Stimulated activated CD8-positive, alpha-beta memory T cell treated with anti-CD3 and anti-CD28 coated beads, Interleukin-7, amount 100 ng/mL, for 4 hours (primary cell): ENCODE measurements around the gene UBAC1.

Experiments
- DNase-seq, 2 donors: peaks; one replicate each; pipeline ENCODE4 v3.0.0-alpha.2; 2020; ENCODE audit warnings: low read depth in 2 of 2

The UBAC1 gene

DNA sequence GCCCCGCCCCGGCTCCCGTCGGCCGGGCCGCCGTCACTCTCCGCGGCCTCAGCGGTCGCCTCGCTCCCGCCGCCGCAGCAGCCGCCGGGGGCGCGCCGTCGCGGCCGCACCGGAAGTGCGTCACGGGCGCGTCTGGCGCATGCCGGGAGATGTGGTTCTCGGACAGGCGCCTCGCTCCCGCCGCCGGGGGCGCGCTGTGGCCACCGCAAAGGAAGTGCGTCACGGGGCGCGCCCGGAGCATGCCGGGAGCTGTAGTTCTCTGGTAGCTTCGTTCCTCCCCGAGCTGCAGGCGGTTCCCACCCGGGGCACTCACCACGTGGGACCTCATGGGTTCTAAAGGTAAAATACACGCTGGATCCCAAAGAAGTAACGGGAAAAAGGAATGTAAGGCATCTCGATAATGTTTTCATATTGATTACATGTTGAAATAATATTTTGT is at the start of gene UBAC1:
Gene UBAC1, minus strand, starts transcription at position 97 of the 439 bp plus-strand sequence. CDS start 211 bp downstream, outside the sequence.
- DNase-seq = peak; percentile 84 to 96

DNA sequence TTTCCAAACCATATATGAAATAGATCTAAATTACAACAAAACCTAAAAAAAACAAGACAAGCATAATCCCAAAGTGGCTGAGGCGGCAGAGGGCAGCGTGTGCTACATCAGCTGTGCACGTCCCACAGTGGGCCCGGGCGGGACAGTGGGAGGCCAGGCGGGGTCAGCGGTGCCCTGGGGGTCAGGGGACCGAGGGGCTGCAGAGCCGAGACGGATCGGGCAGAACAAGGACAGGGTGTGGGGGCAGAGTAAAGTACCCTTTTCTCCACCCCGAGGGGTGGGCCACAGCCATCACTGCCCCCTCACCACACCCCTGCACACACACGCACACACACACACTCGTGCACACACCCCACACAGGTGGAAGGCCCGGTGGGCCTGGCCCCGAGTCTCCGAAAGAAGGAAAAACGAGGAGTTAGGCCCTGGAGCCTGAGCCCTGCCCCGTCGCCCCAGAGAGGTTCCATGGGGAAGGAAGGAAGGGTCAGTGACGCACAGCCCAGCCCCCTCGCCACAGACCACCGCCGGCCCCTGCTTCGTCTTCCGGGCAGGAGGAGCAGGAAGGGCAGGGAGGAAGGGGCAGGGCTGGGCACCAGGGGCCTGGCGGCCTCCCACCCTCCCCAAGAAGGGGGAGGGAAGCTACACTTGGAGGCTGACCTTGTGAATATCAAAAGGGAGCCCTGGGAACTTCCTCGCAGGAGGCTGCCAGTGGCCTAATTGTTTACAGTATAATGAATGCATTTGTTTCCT is 49.6 kb upstream of the UBAC1 start:
- DNase-seq = no peak

- no peak for DNase-seq
Observed at GRCh38 chr9:136010176-136010575, 49.0 kb upstream of the UBAC1 start.

GRCh38 chr9:136009516-136009915 is 48.3 kb upstream of the UBAC1 start:
- no peak for DNase-seq

DNA sequence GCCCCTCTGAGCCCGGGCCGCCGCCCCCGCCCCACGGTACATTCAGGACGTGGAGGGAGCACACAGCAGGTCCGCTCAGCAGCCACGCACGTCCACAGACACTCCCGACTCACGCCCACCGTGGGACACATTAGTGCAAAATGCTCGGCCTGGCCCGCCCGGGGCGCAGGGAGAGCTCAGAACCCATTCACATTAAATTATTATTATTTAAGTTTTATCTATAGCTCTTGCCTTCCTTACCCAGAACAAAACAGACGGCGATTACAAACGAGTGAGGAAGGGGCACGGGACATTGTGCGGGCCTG is 47.5 kb upstream of the UBAC1 start:
- DNase-seq = no peak

- DNase-seq = no peak
Observed at GRCh38 chr9:136007934-136008692, 46.9 kb upstream of the UBAC1 start.

GRCh38 chr9:136007276-136007933 is 46.2 kb upstream of the UBAC1 start:
- DNase-seq = no peak

- no peak for DNase-seq
Observed at GRCh38 chr9:136006169-136006568, 45.0 kb upstream of the UBAC1 start.

DNA sequence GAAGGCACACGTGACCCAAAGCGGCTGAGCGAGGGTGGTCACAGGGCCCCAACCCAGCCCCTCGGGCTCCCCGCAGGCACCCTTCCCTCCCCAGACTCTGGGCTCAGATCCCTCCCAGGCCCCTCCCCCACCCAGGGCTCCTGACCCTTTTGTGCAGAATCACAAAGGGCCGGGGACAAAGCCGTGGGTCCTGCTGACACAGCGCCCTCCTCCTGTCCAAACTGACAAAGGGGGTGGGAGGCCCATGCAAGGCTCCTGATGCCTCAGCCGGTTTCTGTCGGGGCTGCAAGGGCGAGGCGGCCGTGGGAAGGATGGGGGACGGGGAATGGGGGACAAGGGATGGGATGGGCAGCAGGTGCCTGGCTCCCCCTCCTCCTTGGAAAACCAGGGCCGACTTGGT is 43.5 kb upstream of the UBAC1 start:
- no peak for DNase-seq

- DNase-seq = no peak
Observed at GRCh38 chr9:136004219-136004618, 43.0 kb upstream of the UBAC1 start.

GRCh38 chr9:136003411-136004218 is 42.4 kb upstream of the UBAC1 start:
- no peak for DNase-seq

GRCh38 chr9:136002881-136003280 is 41.7 kb upstream of the UBAC1 start:
- no peak for DNase-seq

GRCh38 chr9:136002215-136002614 is 41.0 kb upstream of the UBAC1 start:
- DNase-seq = no peak

GRCh38 chr9:136001231-136001630 is 40.1 kb upstream of the UBAC1 start:
- no peak for DNase-seq

DNA sequence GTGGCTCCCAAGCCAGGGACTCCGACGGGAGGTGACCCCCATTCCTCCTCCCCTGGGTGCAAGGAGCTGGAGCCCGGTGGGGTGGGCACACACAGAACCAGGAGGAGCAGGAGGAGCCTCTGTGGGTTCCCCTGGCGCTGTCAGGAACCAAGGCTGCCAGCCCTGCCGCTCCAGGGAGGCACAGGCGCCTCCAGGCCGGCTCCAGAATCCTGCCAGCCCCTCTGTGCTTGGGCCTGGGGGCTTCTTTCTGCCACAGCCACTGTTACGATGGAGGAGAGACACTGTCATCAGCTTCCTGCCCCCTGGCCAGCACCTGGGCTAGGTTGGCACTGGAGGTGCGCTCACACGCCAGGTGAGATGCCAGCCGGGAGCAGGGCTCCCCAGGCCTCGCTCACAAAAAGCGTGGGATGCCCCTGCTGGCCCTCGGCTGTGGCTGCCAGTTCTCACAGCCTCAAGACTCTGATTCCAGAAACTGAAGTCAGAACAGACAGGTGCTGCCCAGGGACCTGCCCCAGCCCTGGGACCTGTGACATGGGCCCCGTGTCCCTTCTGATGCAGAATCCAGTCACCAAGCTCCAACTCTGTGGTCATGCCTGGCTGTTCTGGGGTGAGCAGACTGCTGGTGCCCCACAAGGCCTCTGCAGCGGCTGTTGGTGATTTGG is 37.4 kb upstream of the UBAC1 start:
- DNase-seq = no peak

DNA sequence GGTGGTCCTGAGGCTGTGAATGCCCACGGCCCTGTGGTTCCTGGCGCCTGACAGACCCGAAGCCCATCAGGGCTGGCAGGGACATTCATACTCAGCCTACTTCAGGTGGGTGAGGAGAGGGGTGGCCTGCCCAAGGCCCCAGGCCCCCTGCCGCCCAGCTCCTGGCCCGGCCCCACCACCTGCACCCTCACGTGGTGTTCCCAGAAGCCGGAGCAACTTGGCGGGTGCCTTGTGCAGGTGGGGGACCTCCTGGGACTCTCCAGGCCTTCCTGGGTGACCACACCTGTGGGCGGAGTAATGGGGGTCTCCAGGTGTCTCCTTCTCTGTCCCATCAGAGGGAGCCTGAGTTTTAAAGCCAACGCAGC is 36.8 kb upstream of the UBAC1 start:
- no peak for DNase-seq

GRCh38 chr9:135997090-135998015 is 36.2 kb upstream of the UBAC1 start:
- DNase-seq = no peak

- no peak for DNase-seq
Observed at GRCh38 chr9:135995816-135996215, 34.6 kb upstream of the UBAC1 start.

DNA sequence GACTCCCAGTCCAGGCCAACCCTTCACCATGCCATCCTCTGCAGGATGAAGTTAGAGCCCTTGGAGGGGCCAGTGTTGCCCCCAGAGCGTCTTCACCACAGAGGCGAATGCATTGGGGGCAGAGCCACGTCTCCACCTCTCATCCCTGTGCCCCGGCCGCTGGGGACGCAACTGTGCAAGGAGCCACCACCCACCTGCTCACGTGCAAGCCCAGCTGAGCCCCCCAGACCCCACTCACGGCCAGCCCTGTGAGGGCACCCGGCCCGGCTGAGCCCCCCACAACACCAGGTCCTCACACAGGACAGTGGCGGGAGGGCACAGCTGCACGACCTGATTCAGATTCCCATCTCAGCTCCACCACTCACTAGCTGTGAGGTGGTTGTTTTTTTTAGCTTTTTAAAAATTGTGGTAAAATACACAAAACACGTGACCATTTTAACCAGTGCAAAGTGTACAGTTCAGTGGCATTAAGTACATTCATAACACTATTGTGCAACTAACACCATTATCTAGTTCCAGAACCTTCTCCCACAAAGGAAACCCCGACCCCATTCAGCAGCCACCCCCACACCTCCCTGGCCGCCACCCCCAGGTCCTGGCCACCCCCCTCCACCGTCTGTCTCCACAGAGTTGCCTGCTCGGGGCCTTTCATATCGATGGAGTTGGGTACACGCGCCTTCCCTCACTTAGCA is 33.5 kb upstream of the UBAC1 start:
- DNase-seq = no peak
